Progenitor cell of endocrine pancreas (in vitro differentiated cells): ENCODE measurements around the gene FCAR. TPM values are rescaled to one million over a fixed set of nuclear protein-coding genes. Genes with fewer than 3 reads are reported as not detected.
"Not testable (repeated sequence)": the region's sequence is repeated elsewhere in the genome, so short reads cannot be mapped to it uniquely, and the experiment has no call there.

Experiments used
- DNase-seq: peaks from one replicate; pipeline ENCODE4 v3.0.0; 2021; ENCODE audit warnings: low spot score; ENCODE audit not compliant: unreplicated experiment
- H3K27ac Mint-ChIP-seq: 2 replicates; pipeline ENCODE4 v1.8.0; 2021; ENCODE audit warnings: mild to moderate bottlenecking, moderate library complexity, mixed read lengths
- H3K27me3 Mint-ChIP-seq: 2 replicates; pipeline ENCODE4 v1.8.0; 2021; ENCODE audit warnings: mixed read lengths
- H3K36me3 Mint-ChIP-seq: 2 replicates; pipeline ENCODE4 v1.8.0; 2022; ENCODE audit warnings: mixed read lengths; ENCODE audit not compliant: insufficient read depth
- H3K4me1 Mint-ChIP-seq: 2 replicates; pipeline ENCODE4 v1.8.0; 2021; ENCODE audit warnings: low read depth, mixed read lengths
- H3K4me3 Mint-ChIP-seq: 2 replicates; pipeline ENCODE4 v1.8.0; 2021; ENCODE audit warnings: low read depth, mild to moderate bottlenecking, moderate library complexity, mixed read lengths
- H3K9me3 Mint-ChIP-seq: 2 replicates; pipeline ENCODE4 v1.8.0; 2021; ENCODE audit warnings: low read depth, mixed read lengths
- CTCF ChIP-seq: fragments of 200-600 bp; sonication (generic); IDR thresholded peaks from one replicate; pipeline ENCODE4 v1.5.0; 2021; ENCODE audit warnings: antibody characterized with exemption, mild to moderate bottlenecking; ENCODE audit not compliant: unreplicated experiment
- total RNA-seq: library from RNA; stranded (reverse); gene quantifications from 2 replicates; pipeline ENCODE4 v1.2.1, GENCODE V29; 2021

FCAR gene
- total RNA-seq, 1 donor from 2014 or later: not detected

GRCh38 chr19:54916822-54917221, 42.8 kb downstream of the FCAR start:
- no peaks in the 10 kb centered on the region for H3K4me1 Mint-ChIP-seq
- H3K27ac Mint-ChIP-seq: no peak overlapping the region
- no peaks in the 10 kb centered on the region for H3K27me3 Mint-ChIP-seq
- DNase-seq: no peak
- H3K9me3 Mint-ChIP-seq: no peaks in the 10 kb centered on the region
- no peaks in the 10 kb centered on the region for H3K36me3 Mint-ChIP-seq
- H3K4me3 Mint-ChIP-seq: no peak overlapping the region
- no peak for TF ChIP-seq CTCF

- no peak for DNase-seq
- H3K27ac Mint-ChIP-seq: no peak overlapping the region
Measured at GRCh38 chr19:54918499-54918898, 44.5 kb downstream of the FCAR start.

GRCh38 chr19:54919646-54920563, 45.9 kb downstream of the FCAR start:
- not testable (repeated sequence) for H3K4me3 Mint-ChIP-seq, H3K27me3 Mint-ChIP-seq, H3K9me3 Mint-ChIP-seq, H3K4me1 Mint-ChIP-seq, DNase-seq, H3K36me3 Mint-ChIP-seq, H3K27ac Mint-ChIP-seq
- TF ChIP-seq CTCF: peak; percentile 54

More at GRCh38 chr19:54918499-54918898, 44.5 kb downstream of the FCAR start:
- Mint-ChIP-seq H3K36me3 (no peaks in the 10 kb centered on the region), H3K27me3 (no peaks in the 10 kb centered on the region), H3K4me1 (no peaks in the 10 kb centered on the region), H3K4me3 (no peak overlapping the region), H3K9me3 (no peaks in the 10 kb centered on the region)
- no peak for TF ChIP-seq CTCF

- Mint-ChIP-seq H3K27me3 (no peaks in the 10 kb centered on the region), H3K36me3 (no peaks in the 10 kb centered on the region), H3K27ac (no peak overlapping the region), H3K4me1 (no peaks in the 10 kb centered on the region), H3K9me3 (no peaks in the 10 kb centered on the region), H3K4me3 (no peak overlapping the region)
- no peak for TF ChIP-seq CTCF
- DNase-seq: no peak
Measured at GRCh38 chr19:54921082-54921481, 47.0 kb downstream of the FCAR start.

GRCh38 chr19:54923276-54923675, 49.2 kb downstream of the FCAR start:
- Mint-ChIP-seq H3K27ac (no peak overlapping the region), H3K9me3 (peaks cover 3% of the 10 kb centered on the region), H3K4me3 (no peak overlapping the region), H3K4me1 (no peaks in the 10 kb centered on the region), H3K36me3 (no peaks in the 10 kb centered on the region), H3K27me3 (no peaks in the 10 kb centered on the region)
- DNase-seq: no peak
- no peak for TF ChIP-seq CTCF
